B cell (primary cell): ENCODE data around the gene ARL2. TPM values are rescaled to one million over a fixed set of nuclear protein-coding genes. Genes with fewer than 3 reads are reported as not detected.

ENCODE experiments used
- ATAC-seq: fragments of 200-7000 bp; cut with Tn5 transposase; one replicate; pipeline ENCODE4 v1.10.0; 2021; ENCODE audit warnings: low read depth, mild to moderate bottlenecking, moderate number of reproducible peaks, moderate library complexity
- CTCF ChIA-PET: fragments of 350-600 bp; sonication (Branson Sonifier 250); formaldehyde crosslinking; loops from one replicate; lab custom pipeline; 2021; ENCODE audit warnings: antibody characterized with exemption, inconsistent platforms; lab: Charles Lee
- POLR2A ChIA-PET: fragments of 350-600 bp; sonication (Branson Sonifier 250); formaldehyde crosslinking; loops from one replicate; lab custom pipeline; 2021; ENCODE audit warnings: antibody characterized with exemption; lab: Charles Lee
- DNase-seq: peaks from one replicate; pipeline ENCODE4 v3.0.0; 2013
- H2AFZ ChIP-seq: 2 replicates; pipeline ENCODE4 v1.6.1; 2012; ENCODE audit warnings: mild to moderate bottlenecking, low read depth, low read length; ENCODE audit not compliant: insufficient read depth, poor library complexity, severe bottlenecking
- H3K27ac ChIP-seq, 2 donors: 1 replicate in 1 of 2; 2 replicates in 1 of 2; pipeline ENCODE4 v1.5.1; 2012 to 2013; ENCODE audit warnings: low read length in 2 of 2, mild to moderate bottlenecking in 2 of 2, moderate library complexity in 1 of 2
- H3K27me3 ChIP-seq, 4 experiments: fragments of 200-600 bp in 1 of 4; sonication (generic) in 1 of 4; replicated peaks in 1 of 4; 1 replicate in 2 of 4; 2 replicates in 2 of 4; pipeline versions ENCODE4 v1.6.1 to v1.7.0; 2013 to 2016; ENCODE audit warnings: low read length in 3 of 4, mild to moderate bottlenecking in 2 of 4, mixed read lengths in 1 of 4, moderate library complexity in 1 of 4; ENCODE audit not compliant: insufficient read depth in 4 of 4, control insufficient read depth in 3 of 4; ENCODE audit errors: control extremely low read depth in 1 of 4
- H3K36me3 ChIP-seq, 2 experiments: replicated peaks in 1 of 2; 1 replicate in 1 of 2; 2 replicates in 1 of 2; pipeline versions ENCODE4 v1.6.1 to v1.7.1; 2013; ENCODE audit warnings: low read length in 1 of 2; ENCODE audit not compliant: insufficient read depth in 2 of 2, control insufficient read depth in 1 of 2; ENCODE audit errors: control extremely low read depth in 1 of 2, extremely low read depth in 1 of 2
- H3K4me1 ChIP-seq, 2 donors: fragments of 200-600 bp in 1 of 2; sonication (generic) in 1 of 2; 1 replicate in 1 of 2; 2 replicates in 1 of 2; pipeline versions ENCODE4 v1.5.1 to v1.6.1; 2013 to 2017; ENCODE audit warnings: low read length in 2 of 2; ENCODE audit not compliant: control insufficient read depth in 2 of 2, insufficient read depth in 2 of 2
- H3K4me2 ChIP-seq: replicated peaks from 2 replicates; pipeline ENCODE3; 2012; ENCODE audit warnings: mild to moderate bottlenecking, low read depth, low read length; ENCODE audit not compliant: poor library complexity, severe bottlenecking
- H3K4me3 ChIP-seq, 5 experiments: fragments of 200-600 bp in 1 of 5; sonication (generic) in 1 of 5; 1 replicate in 3 of 5; 2 replicates in 2 of 5; pipeline versions ENCODE4 v1.5.1 to v1.7.0; 2011 to 2016; ENCODE audit warnings: low read length in 4 of 5, mild to moderate bottlenecking in 4 of 5, low read depth in 2 of 5, control low read depth in 1 of 5, moderate library complexity in 1 of 5; ENCODE audit not compliant: insufficient read depth in 1 of 5; ENCODE audit errors: control extremely low read depth in 1 of 5, extremely low read depth in 1 of 5
- H3K79me2 ChIP-seq: fragments of 200-600 bp; sonication (generic); one replicate; pipeline ENCODE4 v1.6.0; 2016; ENCODE audit warnings: low read length; ENCODE audit not compliant: control insufficient read depth, insufficient read depth
- H3K9ac ChIP-seq: fragments of 200-600 bp; sonication (generic); 2 replicates; pipeline ENCODE4 v1.6.1; 2017; ENCODE audit warnings: mild to moderate bottlenecking, low read length, moderate library complexity
- H3K9me3 ChIP-seq, 3 donors: one replicate each; pipeline versions ENCODE4 v1.6.1 to v1.7.1; 2013; ENCODE audit warnings: low read length in 2 of 3; ENCODE audit not compliant: control insufficient read depth in 2 of 3, insufficient read depth in 1 of 3; ENCODE audit errors: control extremely low read depth in 1 of 3
- H4K20me1 ChIP-seq: 2 replicates; pipeline ENCODE4 v1.6.0; 2012; ENCODE audit warnings: mild to moderate bottlenecking, low read length; ENCODE audit not compliant: insufficient read depth, control insufficient read depth, poor library complexity, severe bottlenecking
- H3K27ac Mint-ChIP-seq: one replicate; pipeline ENCODE4 v1.8.0; 2021; ENCODE audit warnings: mixed read lengths
- H3K27me3 Mint-ChIP-seq: one replicate; pipeline ENCODE4 v1.8.0; 2021; ENCODE audit warnings: mixed read lengths
- H3K4me1 Mint-ChIP-seq: one replicate; pipeline ENCODE4 v1.8.0; 2021; ENCODE audit warnings: mixed read lengths
- H3K4me3 Mint-ChIP-seq: one replicate; pipeline ENCODE4 v1.8.0; 2021; ENCODE audit warnings: mixed read lengths
- H3K9me3 Mint-ChIP-seq: one replicate; pipeline ENCODE4 v1.8.0; 2022; ENCODE audit warnings: mixed read lengths; ENCODE audit not compliant: insufficient read depth
- EZH2 ChIP-seq: IDR thresholded peaks from 2 replicates; pipeline ENCODE4 v1.6.1; 2012; ENCODE audit warnings: borderline replicate concordance, low read depth, mild to moderate bottlenecking, moderate library complexity, low read length; ENCODE audit not compliant: insufficient read depth, poor library complexity, severe bottlenecking
- WGBS: methylation state at CpG from one replicate; pipeline ENCODE4 v1.1.5; 2013; ENCODE audit warnings: missing lambda C conversion rate; ENCODE audit not compliant: insufficient coverage; 5-methylcytosine and 5-hydroxymethylcytosine counted together
- intact Hi-C: fragments of 100-400 bp; cut with micrococcal nuclease; formaldehyde crosslinking; loops from one replicate; pipeline ENCODE4 v1.10.0; 2022
- polyA plus RNA-seq: library from polyadenylated mRNA; depleted of rRNA; stranded (reverse); fragments of >200 nt; gene quantifications from 2 replicates; pipeline ENCODE4 v1.2.3, GENCODE V29; 2012
- total RNA-seq, 2 donors: library from RNA; stranded (reverse); fragments of 120-200 nt in 1 of 2; gene quantifications; 1 replicate in 1 of 2; 2 replicates in 1 of 2; pipeline versions ENCODE4 v1.2.3 to v1.2.4, GENCODE V29; 2013 to 2022
- TF ChIP-seq, protein P1 (sequence below): fragments of 200-600 bp; IDR thresholded peaks from one replicate; pipeline ENCODE4 v1.8.0; 2022; ENCODE audit warnings: antibody characterized with exemption, mild to moderate bottlenecking

ARL2 gene
- total and polyA plus RNA-seq, 2 donors (not counting 1 experiment from before 2014, with no cell fraction given), result 43.4 to 53.6 TPM

DNA sequence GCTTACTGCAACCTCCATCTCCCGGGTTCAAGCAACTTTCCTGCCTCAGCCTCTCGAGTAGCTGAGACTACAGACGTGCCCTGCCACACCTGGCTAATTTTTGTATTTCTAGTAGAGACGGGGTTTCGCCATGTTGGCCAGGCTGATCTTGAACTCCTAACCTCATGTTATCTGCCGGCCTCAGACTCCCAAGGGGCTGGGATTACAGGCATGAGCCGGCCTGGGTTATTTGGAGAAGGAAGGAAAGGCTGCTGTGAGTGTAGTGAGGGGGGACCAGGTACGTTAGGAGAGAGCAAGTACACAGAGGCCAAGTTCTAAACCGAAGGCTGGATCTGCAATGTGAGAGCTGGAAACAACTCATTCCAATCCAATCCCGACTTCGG is 17.6 kb upstream of the ARL2 start:
- ChIA-PET CTCF (interaction anchor here (0.6 to 4.0 kb wide), 11 partner anchors 10 to 479 kb away, joined by 3 to 24 read pairs (median 4); partner anchors contain the start of genes ARL2 and CDC42BPG), POLR2A (interaction anchor here (1.1 to 1.5 kb wide), 2 partner anchors 12 to 138 kb away, joined by 3 to 5 read pairs; no protein-coding TSS in a partner anchor)
- DNase-seq (no peak), ATAC-seq (no peak)
- H3K4me1 ChIP-seq, result peaks cover 20 to 22% of the 10 kb centered on the region in 2 donors
- H3K4me3 Mint-ChIP-seq, result peak overlapping the region; percentile 77
- no peaks in the 10 kb centered on the region for H3K27me3 Mint-ChIP-seq
- peak overlapping the region; percentile 74 for H3K27ac Mint-ChIP-seq
- H3K9me3 ChIP-seq, result no peaks in the 10 kb centered on the region
- H3K27me3 ChIP-seq, result no peaks in the 10 kb centered on the region
- H3K4me3 ChIP-seq, result peak overlapping the region in 4 of 5 experiments; percentile 42 to 67 (median 53)
- peaks cover 30% of the 10 kb centered on the region for H3K4me1 Mint-ChIP-seq
- peak overlapping the region; percentile 84 for H3K4me2 ChIP-seq
- no peaks in the 10 kb centered on the region for H3K79me2 ChIP-seq
- H3K36me3 ChIP-seq, result no peaks in the 10 kb centered on the region
- TF ChIP-seq, protein P1, sequence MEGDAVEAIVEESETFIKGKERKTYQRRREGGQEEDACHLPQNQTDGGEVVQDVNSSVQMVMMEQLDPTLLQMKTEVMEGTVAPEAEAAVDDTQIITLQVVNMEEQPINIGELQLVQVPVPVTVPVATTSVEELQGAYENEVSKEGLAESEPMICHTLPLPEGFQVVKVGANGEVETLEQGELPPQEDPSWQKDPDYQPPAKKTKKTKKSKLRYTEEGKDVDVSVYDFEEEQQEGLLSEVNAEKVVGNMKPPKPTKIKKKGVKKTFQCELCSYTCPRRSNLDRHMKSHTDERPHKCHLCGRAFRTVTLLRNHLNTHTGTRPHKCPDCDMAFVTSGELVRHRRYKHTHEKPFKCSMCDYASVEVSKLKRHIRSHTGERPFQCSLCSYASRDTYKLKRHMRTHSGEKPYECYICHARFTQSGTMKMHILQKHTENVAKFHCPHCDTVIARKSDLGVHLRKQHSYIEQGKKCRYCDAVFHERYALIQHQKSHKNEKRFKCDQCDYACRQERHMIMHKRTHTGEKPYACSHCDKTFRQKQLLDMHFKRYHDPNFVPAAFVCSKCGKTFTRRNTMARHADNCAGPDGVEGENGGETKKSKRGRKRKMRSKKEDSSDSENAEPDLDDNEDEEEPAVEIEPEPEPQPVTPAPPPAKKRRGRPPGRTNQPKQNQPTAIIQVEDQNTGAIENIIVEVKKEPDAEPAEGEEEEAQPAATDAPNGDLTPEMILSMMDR, result no peak
- TF ChIP-seq EZH2, result no peak
- intact Hi-C loops, result no loop called here
- H3K27ac ChIP-seq, result peak overlapping the region in 1 of 2 donors; percentile 60
- WGBS, result 42% methylated on average over 11 of the region's 11 CpGs
- H4K20me1 ChIP-seq, result no peaks in the 10 kb centered on the region
- peak overlapping the region; percentile 86 for H2AFZ ChIP-seq
- no peaks in the 10 kb centered on the region for H3K9me3 Mint-ChIP-seq
- peak overlapping the region; percentile 70 for H3K9ac ChIP-seq

DNA sequence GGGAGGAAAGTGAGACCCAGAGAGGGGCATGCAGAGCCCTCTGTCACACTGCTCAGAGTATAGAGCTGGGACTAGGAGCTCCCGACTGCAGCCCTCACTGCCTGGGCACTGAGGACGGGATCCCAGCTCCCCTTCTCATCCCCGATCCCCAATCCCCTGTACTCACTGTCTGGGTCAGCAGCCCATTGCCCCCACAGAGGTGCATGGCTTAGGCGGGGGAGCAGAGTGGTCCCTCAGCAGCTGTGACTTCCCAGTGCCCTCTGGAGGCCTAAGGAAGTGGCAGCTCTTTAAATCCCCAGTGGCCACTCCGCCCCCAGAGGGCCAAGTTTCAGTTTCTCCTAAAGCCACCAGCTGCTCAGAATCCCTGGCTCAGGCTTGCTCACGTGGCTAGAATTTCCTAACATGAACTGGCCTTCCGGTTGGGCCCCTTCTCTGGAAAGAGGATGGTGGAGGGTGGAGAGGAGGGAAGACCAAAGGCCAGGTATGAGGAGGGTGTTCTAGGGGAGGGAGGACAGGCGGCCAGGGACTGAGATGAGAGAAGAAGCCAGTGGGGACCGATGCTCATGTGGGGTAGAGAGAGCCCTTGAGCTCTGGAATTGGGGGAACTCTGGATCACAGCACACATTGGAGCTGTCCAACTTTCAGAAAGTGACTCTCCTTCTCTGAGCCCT is 17.1 kb upstream of the ARL2 start, which contains the start of gene BATF2:
Gene BATF2 (minus strand): TSS at position 262 of the 671 bp plus-strand sequence. CDS start 57 bp downstream, at position 205.
- peak within 1 kb of the TSS; percentile 74 for H3K27ac Mint-ChIP-seq
- peak; percentile 73 for DNase-seq
- peak within 1 kb of the TSS; percentile 86 for H2AFZ ChIP-seq
- intact Hi-C loops, result no loop called here
- peak within 1 kb of the TSS; percentile 70 for H3K9ac ChIP-seq
- peak within 1 kb of the TSS; percentile 84 for H3K4me2 ChIP-seq
- H3K36me3 ChIP-seq, result no peaks in the 10 kb centered on the region
- no peak for TF ChIP-seq EZH2
- TF ChIP-seq, protein P1, result peak; percentile 25
- peak within 1 kb of the TSS; percentile 77 for H3K4me3 Mint-ChIP-seq
- H3K9me3 Mint-ChIP-seq, result no peaks in the 10 kb centered on the region
- ChIA-PET POLR2A (interaction anchor here (1.1 to 1.5 kb wide), 2 partner anchors 12 to 138 kb away, joined by 3 to 5 read pairs; no protein-coding TSS in a partner anchor), CTCF (interaction anchor here (0.6 to 4.0 kb wide), 13 partner anchors 9 to 479 kb away, joined by 3 to 24 read pairs (median 4); partner anchors contain the start of genes ARL2, CDC42BPG and PPP2R5B)
- WGBS, result 17% methylated on average over 9 of the region's 9 CpGs
- H3K9me3 ChIP-seq, result no peaks in the 10 kb centered on the region
- H3K4me3 ChIP-seq, result peak within 1 kb of the TSS in 4 of 5 experiments; percentile 42 to 67 (median 53)
- no peaks in the 10 kb centered on the region for H3K27me3 ChIP-seq
- ATAC-seq, result peak; percentile 90
- no peaks in the 10 kb centered on the region for H3K79me2 ChIP-seq
- H3K4me1 ChIP-seq, result peaks cover 15 to 17% of the 10 kb centered on the region in 2 donors
- peak within 1 kb of the TSS in 1 of 2 donors; percentile 60 for H3K27ac ChIP-seq
- H3K27me3 Mint-ChIP-seq, result no peaks in the 10 kb centered on the region
- H4K20me1 ChIP-seq, result no peaks in the 10 kb centered on the region
- peaks cover 26% of the 10 kb centered on the region for H3K4me1 Mint-ChIP-seq
